Trophoblast cell (in vitro differentiated cells and primary cell): Measurements from ENCODE around the gene PHF21A.

Experiments used
- DNase-seq, 2 donors: peaks; one replicate each; pipeline ENCODE4 v3.0.0-alpha.2; 2016
- H2AFZ ChIP-seq: 2 replicates; pipeline ENCODE4 v1.6.1; 2013; ENCODE audit warnings: low read length, moderate library complexity, mild to moderate bottlenecking; ENCODE audit not compliant: insufficient read depth, poor library complexity
- H2AK5ac ChIP-seq: 2 replicates; pipeline ENCODE4 v1.6.1; 2013; ENCODE audit warnings: mild to moderate bottlenecking, low read length
- H2BK120ac ChIP-seq: 2 replicates; pipeline ENCODE4 v1.6.1; 2013; ENCODE audit warnings: low read length, mild to moderate bottlenecking, moderate library complexity; ENCODE audit not compliant: insufficient read depth, poor library complexity
- H2BK12ac ChIP-seq: 2 replicates; pipeline ENCODE4 v1.6.1; 2013; ENCODE audit warnings: mild to moderate bottlenecking, low read length, moderate library complexity
- H2BK5ac ChIP-seq: 2 replicates; pipeline ENCODE4 v1.6.1; 2013; ENCODE audit warnings: low read length, low read depth, moderate library complexity, mild to moderate bottlenecking; ENCODE audit not compliant: poor library complexity
- H3K14ac ChIP-seq: 2 replicates; pipeline ENCODE4 v1.6.1; 2013; ENCODE audit warnings: mild to moderate bottlenecking, low read length
- H3K18ac ChIP-seq: 2 replicates; pipeline ENCODE4 v1.6.1; 2013; ENCODE audit warnings: mild to moderate bottlenecking, low read length
- H3K23ac ChIP-seq: 2 replicates; pipeline ENCODE4 v1.6.1; 2013; ENCODE audit warnings: low read length
- H3K27ac ChIP-seq: 2 replicates; pipeline ENCODE4 v1.5.1; 2013; ENCODE audit warnings: low read depth, mild to moderate bottlenecking, inconsistent platforms, low read length, moderate library complexity
- H3K27me3 ChIP-seq: 2 replicates; pipeline ENCODE4 v1.6.1; 2013; ENCODE audit warnings: inconsistent platforms, mild to moderate bottlenecking, low read length, moderate library complexity; ENCODE audit not compliant: insufficient read depth
- H3K36me3 ChIP-seq, 2 experiments: 1 replicate in 1 of 2; 2 replicates in 1 of 2; pipeline ENCODE4 v1.6.1; 2013; ENCODE audit warnings: low read length in 2 of 2, mild to moderate bottlenecking in 2 of 2, moderate library complexity in 1 of 2; ENCODE audit not compliant: insufficient read depth in 2 of 2, control insufficient read depth in 1 of 2
- H3K4ac ChIP-seq: 2 replicates; pipeline ENCODE4 v1.6.1; 2013; ENCODE audit warnings: low read depth, mild to moderate bottlenecking, low read length, moderate library complexity
- H3K4me1 ChIP-seq, 2 experiments: 1 replicate in 1 of 2; 2 replicates in 1 of 2; pipeline ENCODE4 v1.6.1; 2013; ENCODE audit warnings: low read length in 2 of 2, mild to moderate bottlenecking in 2 of 2, moderate library complexity in 1 of 2; ENCODE audit not compliant: insufficient read depth in 2 of 2, control insufficient read depth in 1 of 2
- H3K4me2 ChIP-seq: 2 replicates; pipeline ENCODE4 v1.6.1; 2013; ENCODE audit warnings: inconsistent platforms, mild to moderate bottlenecking, low read length, moderate library complexity
- H3K4me3 ChIP-seq: 2 replicates; pipeline ENCODE4 v1.5.1; 2013; ENCODE audit warnings: mild to moderate bottlenecking, low read depth, low read length, inconsistent platforms
- H3K79me1 ChIP-seq: one replicate; pipeline ENCODE4 v1.6.1; 2013; ENCODE audit warnings: low read length
- H3K79me2 ChIP-seq: 2 replicates; pipeline ENCODE4 v1.6.1; 2013; ENCODE audit warnings: low read length, mild to moderate bottlenecking; ENCODE audit not compliant: control insufficient read depth, insufficient read depth, poor library complexity
- H3K9ac ChIP-seq: 2 replicates; pipeline ENCODE4 v1.6.1; 2013; ENCODE audit warnings: mild to moderate bottlenecking, low read length
- H3K9me3 ChIP-seq: 2 replicates; pipeline ENCODE4 v1.6.1; 2013; ENCODE audit warnings: low read depth, mild to moderate bottlenecking, control low read depth, inconsistent platforms, low read length; ENCODE audit not compliant: insufficient read depth
- H4K12ac ChIP-seq: 2 replicates; pipeline ENCODE4 v1.6.1; 2013; ENCODE audit warnings: low read depth, mild to moderate bottlenecking, low read length, moderate library complexity
- H4K8ac ChIP-seq: 2 replicates; pipeline ENCODE4 v1.6.1; 2013; ENCODE audit warnings: low read depth, mild to moderate bottlenecking, low read length, moderate library complexity
- H4K91ac ChIP-seq: one replicate; pipeline ENCODE4 v1.6.1; 2013; ENCODE audit warnings: low read depth, mild to moderate bottlenecking, low read length, moderate library complexity
- WGBS: extraction: QIAGEN DNeasy Blood & Tissue Kit; methylation state at CpG from one replicate; pipeline ENCODE4 v1.1.7; 2013; ENCODE audit warnings: missing lambda C conversion rate; ENCODE audit not compliant: insufficient read length, insufficient coverage; ENCODE audit errors: extremely low coverage; 5-methylcytosine and 5-hydroxymethylcytosine counted together

Gene PHF21A

GRCh38 chr11:46047520-46047919 is 73.7 kb downstream of the PHF21A start:
- Histone ChIP-seq H2BK120ac (no peak overlapping the region), H4K91ac (no peak overlapping the region), H2AK5ac (no peak overlapping the region), H3K9ac (no peak overlapping the region), H2BK5ac (no peak overlapping the region), H3K14ac (no peak overlapping the region), H3K18ac (no peak overlapping the region), H3K4me3 (no peak overlapping the region), H3K4me1 (peaks cover 10 to 16% of the 10 kb centered on the region in 2 experiments), H3K79me1 (peaks cover 5% of the 10 kb centered on the region), H2AFZ (no peak overlapping the region), H4K12ac (no peak overlapping the region), H3K4me2 (no peak overlapping the region), H3K27me3 (no peaks in the 10 kb centered on the region), H2BK12ac (no peak overlapping the region), H3K36me3 (no peaks in the 10 kb centered on the region), H3K27ac (no peak overlapping the region), H4K8ac (no peak overlapping the region), H3K23ac (no peak overlapping the region), H3K79me2 (no peaks in the 10 kb centered on the region), H3K4ac (no peak overlapping the region), H3K9me3 (no peaks in the 10 kb centered on the region)
- DNase-seq = no peak

GRCh38 chr11:46045811-46046210 is 75.4 kb downstream of the PHF21A start:
- no peak overlapping the region for H2BK12ac ChIP-seq
- no peak overlapping the region for H3K14ac ChIP-seq
- H3K23ac ChIP-seq = no peak overlapping the region
- H3K27ac ChIP-seq = no peak overlapping the region
- no peak overlapping the region for H4K12ac ChIP-seq
- no peak overlapping the region for H3K4me2 ChIP-seq
- H3K36me3 ChIP-seq = no peaks in the 10 kb centered on the region
- H4K91ac ChIP-seq = no peak overlapping the region
- no peak overlapping the region for H2BK5ac ChIP-seq
- no peak for DNase-seq
- no peak overlapping the region for H2AK5ac ChIP-seq
- H2AFZ ChIP-seq = no peak overlapping the region
- WGBS = no CpG with 5 or more reads among the region's 1 CpG
- no peak overlapping the region for H3K9ac ChIP-seq
- H2BK120ac ChIP-seq = no peak overlapping the region
- H3K18ac ChIP-seq = no peak overlapping the region
- no peak overlapping the region for H3K4me3 ChIP-seq
- no peak overlapping the region for H4K8ac ChIP-seq
- no peak overlapping the region for H3K4ac ChIP-seq
- H3K79me2 ChIP-seq = no peaks in the 10 kb centered on the region
- peaks cover 2% of the 10 kb centered on the region for H3K79me1 ChIP-seq
- no peaks in the 10 kb centered on the region for H3K9me3 ChIP-seq
- no peaks in the 10 kb centered on the region for H3K27me3 ChIP-seq
- H3K4me1 ChIP-seq = peaks cover 4 to 8% of the 10 kb centered on the region in 2 experiments

GRCh38 chr11:46044601-46045000 is 76.7 kb downstream of the PHF21A start:
- no peaks in the 10 kb centered on the region for H3K27me3 ChIP-seq
- no peak overlapping the region for H2AFZ ChIP-seq
- no peak overlapping the region for H3K23ac ChIP-seq
- DNase-seq = no peak
- no peak overlapping the region for H3K4me3 ChIP-seq
- H3K4me1 ChIP-seq = peaks cover 4 to 8% of the 10 kb centered on the region in 2 experiments
- H2AK5ac ChIP-seq = no peak overlapping the region
- no peak overlapping the region for H4K91ac ChIP-seq
- H3K36me3 ChIP-seq = no peaks in the 10 kb centered on the region
- no CpG with 5 or more reads among the region's 2 CpGs for WGBS
- H3K9me3 ChIP-seq = no peaks in the 10 kb centered on the region
- no peaks in the 10 kb centered on the region for H3K79me2 ChIP-seq
- H2BK12ac ChIP-seq = no peak overlapping the region
- H2BK5ac ChIP-seq = no peak overlapping the region
- no peak overlapping the region for H3K27ac ChIP-seq
- H3K4me2 ChIP-seq = no peak overlapping the region
- H2BK120ac ChIP-seq = no peak overlapping the region
- H3K14ac ChIP-seq = no peak overlapping the region
- H3K4ac ChIP-seq = no peak overlapping the region
- H3K18ac ChIP-seq = no peak overlapping the region
- no peaks in the 10 kb centered on the region for H3K79me1 ChIP-seq
- H4K8ac ChIP-seq = no peak overlapping the region
- H4K12ac ChIP-seq = no peak overlapping the region
- H3K9ac ChIP-seq = no peak overlapping the region

GRCh38 chr11:46039990-46040389 is 81.3 kb downstream of the PHF21A start:
- Histone ChIP-seq H2BK5ac (no peak overlapping the region), H3K27ac (no peak overlapping the region), H4K12ac (no peak overlapping the region), H3K23ac (no peak overlapping the region), H3K36me3 (no peaks in the 10 kb centered on the region), H2AFZ (no peak overlapping the region), H3K4ac (no peak overlapping the region), H3K9ac (no peak overlapping the region), H2AK5ac (no peak overlapping the region), H3K79me2 (no peaks in the 10 kb centered on the region), H2BK12ac (no peak overlapping the region), H3K4me3 (no peak overlapping the region), H3K79me1 (no peaks in the 10 kb centered on the region), H3K4me2 (no peak overlapping the region), H3K27me3 (no peaks in the 10 kb centered on the region), H2BK120ac (no peak overlapping the region), H3K18ac (no peak overlapping the region), H3K14ac (no peak overlapping the region), H3K9me3 (no peaks in the 10 kb centered on the region), H4K8ac (no peak overlapping the region), H3K4me1 (no peaks in the 10 kb centered on the region), H4K91ac (no peak overlapping the region)
- no peak for DNase-seq

GRCh38 chr11:46038529-46038928 is 82.7 kb downstream of the PHF21A start:
- H4K8ac ChIP-seq = no peak overlapping the region
- no peak overlapping the region for H3K4me3 ChIP-seq
- H3K4ac ChIP-seq = no peak overlapping the region
- H4K91ac ChIP-seq = no peak overlapping the region
- no peaks in the 10 kb centered on the region for H3K79me1 ChIP-seq
- H2BK5ac ChIP-seq = no peak overlapping the region
- no peaks in the 10 kb centered on the region for H3K4me1 ChIP-seq
- no peak overlapping the region for H3K4me2 ChIP-seq
- no peak for DNase-seq
- H3K23ac ChIP-seq = no peak overlapping the region
- whole genome bisulfite sequencing = no CpG with 5 or more reads among the region's 3 CpGs
- H3K14ac ChIP-seq = no peak overlapping the region
- H2BK120ac ChIP-seq = no peak overlapping the region
- H2AFZ ChIP-seq = no peak overlapping the region
- H3K27me3 ChIP-seq = no peaks in the 10 kb centered on the region
- H3K79me2 ChIP-seq = no peaks in the 10 kb centered on the region
- no peak overlapping the region for H2BK12ac ChIP-seq
- H3K18ac ChIP-seq = no peak overlapping the region
- no peaks in the 10 kb centered on the region for H3K36me3 ChIP-seq
- H2AK5ac ChIP-seq = no peak overlapping the region
- no peak overlapping the region for H3K27ac ChIP-seq
- no peaks in the 10 kb centered on the region for H3K9me3 ChIP-seq
- H4K12ac ChIP-seq = no peak overlapping the region
- H3K9ac ChIP-seq = no peak overlapping the region
